ENCODE measurements around the gene MPG.

MPG gene

GRCh38 chr16:42691-43090 is 35.3 kb upstream of the MPG start:
- H3F3A ChIP-seq (ENCODE audit: insufficient read depth), result peaks cover 8% of the 10 kb centered on the region; the same call in 1 of the 2 replicates
- H4K20me1 ChIP-seq (ENCODE audit: low read depth, low read length), result no peaks in the 10 kb centered on the region
- no peak overlapping the region for H2AFZ ChIP-seq (ENCODE audit: low read depth, low read length, severe bottlenecking)
- peaks cover 29% of the 10 kb centered on the region for H3K79me2 ChIP-seq (ENCODE audit: insufficient read depth, low read length)
- no peak overlapping the region for H3K27ac ChIP-seq (ENCODE audit: low read depth, low read length)
- no peak overlapping the region for H3K9ac ChIP-seq (ENCODE audit: low read length)
- H3K9me2 ChIP-seq (replicated peaks; ENCODE audit: insufficient read depth, low read length), result no peaks in the 10 kb centered on the region
- H3K27me3 ChIP-seq (ENCODE audit: low read length), result no peaks in the 10 kb centered on the region
- no peak overlapping the region for H3K4me3 ChIP-seq (ENCODE audit: insufficient read depth, low read length, poor library complexity, severe bottlenecking)
- TF ChIP-seq EZH2phosphoT487 (conservative IDR thresholded peaks at IDR 0.05; ENCODE audit: low read length) (no peak), CTCF (IDR thresholded peaks at IDR 0.05; ENCODE audit: insufficient read depth, low read length, poor library complexity, severe bottlenecking) (no peak)
- no peaks in the 10 kb centered on the region for H3K9me3 ChIP-seq (ENCODE audit: insufficient read depth, low read length)
- no peak overlapping the region for H3K4me2 ChIP-seq (ENCODE audit: low read depth, low read length, poor library complexity, severe bottlenecking)
- H3K36me3 ChIP-seq (ENCODE audit: low read length), result peaks cover 32% of the 10 kb centered on the region

GRCh38 chr16:43294-43693 is 34.7 kb upstream of the MPG start:
- H4K20me1 ChIP-seq (ENCODE audit: low read depth, low read length), result no peaks in the 10 kb centered on the region
- no peak overlapping the region for H3K4me3 ChIP-seq (ENCODE audit: insufficient read depth, low read length, poor library complexity, severe bottlenecking)
- H3K9me3 ChIP-seq (ENCODE audit: insufficient read depth, low read length), result no peaks in the 10 kb centered on the region
- H3K79me2 ChIP-seq (ENCODE audit: insufficient read depth, low read length), result peaks cover 34% of the 10 kb centered on the region
- H3K27me3 ChIP-seq (ENCODE audit: low read length), result no peaks in the 10 kb centered on the region
- TF ChIP-seq EZH2phosphoT487 (conservative IDR thresholded peaks at IDR 0.05; ENCODE audit: low read length) (no peak), CTCF (IDR thresholded peaks at IDR 0.05; ENCODE audit: insufficient read depth, low read length, poor library complexity, severe bottlenecking) (no peak)
- H3K4me2 ChIP-seq (ENCODE audit: low read depth, low read length, poor library complexity, severe bottlenecking), result no peak overlapping the region
- H2AFZ ChIP-seq (ENCODE audit: low read depth, low read length, severe bottlenecking), result no peak overlapping the region
- no peaks in the 10 kb centered on the region for H3K9me2 ChIP-seq (replicated peaks; ENCODE audit: insufficient read depth, low read length)
- no peak overlapping the region for H3K27ac ChIP-seq (ENCODE audit: low read depth, low read length)
- H3K9ac ChIP-seq (ENCODE audit: low read length), result no peak overlapping the region
- H3F3A ChIP-seq (ENCODE audit: insufficient read depth), result peaks cover 8% of the 10 kb centered on the region; the same call in 1 of the 2 replicates
- peaks cover 32% of the 10 kb centered on the region for H3K36me3 ChIP-seq (ENCODE audit: low read length)

- Histone ChIP-seq H2AFZ (ENCODE audit: low read depth, low read length, severe bottlenecking) (no peak overlapping the region), H3K9me3 (ENCODE audit: insufficient read depth, low read length) (no peaks in the 10 kb centered on the region), H3K27me3 (ENCODE audit: low read length) (no peaks in the 10 kb centered on the region), H3K36me3 (ENCODE audit: low read length) (peaks cover 32% of the 10 kb centered on the region), H3K4me3 (ENCODE audit: insufficient read depth, low read length, poor library complexity, severe bottlenecking) (no peak overlapping the region), H4K20me1 (ENCODE audit: low read depth, low read length) (no peaks in the 10 kb centered on the region), H3K9ac (ENCODE audit: low read length) (no peak overlapping the region), H3F3A (ENCODE audit: insufficient read depth) (peaks cover 11% of the 10 kb centered on the region; the same call in 1 of the 2 replicates), H3K27ac (ENCODE audit: low read depth, low read length) (no peak overlapping the region), H3K79me2 (ENCODE audit: insufficient read depth, low read length) (peaks cover 42% of the 10 kb centered on the region), H3K9me2 (replicated peaks; ENCODE audit: insufficient read depth, low read length) (no peaks in the 10 kb centered on the region), H3K4me2 (ENCODE audit: low read depth, low read length, poor library complexity, severe bottlenecking) (no peak overlapping the region)
- TF ChIP-seq CTCF (IDR thresholded peaks at IDR 0.05; ENCODE audit: insufficient read depth, low read length, poor library complexity, severe bottlenecking), result no peak
- TF ChIP-seq EZH2phosphoT487 (conservative IDR thresholded peaks at IDR 0.05; ENCODE audit: low read length), result no peak
Measured at GRCh38 chr16:44655-45054, 33.4 kb upstream of the MPG start.
